Mammary epithelial cell (primary cell): Measurements from ENCODE around the gene AKR1A1.

Experiments
- EZH2 ChIP-seq: IDR thresholded peaks from 2 replicates; pipeline ENCODE4 v1.6.1; 2012; ENCODE audit warnings: low read length, inconsistent platforms, borderline replicate concordance
- TF ChIP-seq, protein P1 (sequence below), 2 donors: IDR thresholded peaks in 1 of 2; conservative IDR thresholded peaks in 1 of 2; 2 replicates each; pipeline ENCODE4 v1.5.1; 2011 to 2012; ENCODE audit warnings: inconsistent platforms in 2 of 2, low read length in 2 of 2, mild to moderate bottlenecking in 2 of 2, control low read depth in 1 of 2, low read depth in 1 of 2; ENCODE audit not compliant: insufficient read depth in 1 of 2; ENCODE audit errors: extremely low read depth in 1 of 2

DNA sequence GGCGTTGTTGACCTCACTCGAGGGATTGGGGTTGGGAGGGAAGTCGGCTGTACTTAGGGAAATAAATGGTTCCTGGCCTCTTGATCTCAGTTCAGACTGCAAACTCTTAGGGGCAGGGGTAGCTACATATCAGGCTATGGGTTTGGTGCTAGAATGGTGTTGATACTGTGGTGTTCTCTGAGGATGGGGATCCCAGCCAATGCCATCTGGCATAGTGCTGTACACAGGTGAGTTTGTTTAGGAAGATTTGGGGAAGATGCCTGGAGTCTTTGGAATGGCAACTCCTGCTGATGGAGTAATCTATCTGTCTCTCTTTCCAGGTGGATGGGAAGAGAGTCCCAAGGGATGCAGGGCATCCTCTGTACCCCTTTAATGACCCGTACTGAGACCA, 18.9 kb downstream of the AKR1A1 start:
- TF ChIP-seq, protein P1, sequence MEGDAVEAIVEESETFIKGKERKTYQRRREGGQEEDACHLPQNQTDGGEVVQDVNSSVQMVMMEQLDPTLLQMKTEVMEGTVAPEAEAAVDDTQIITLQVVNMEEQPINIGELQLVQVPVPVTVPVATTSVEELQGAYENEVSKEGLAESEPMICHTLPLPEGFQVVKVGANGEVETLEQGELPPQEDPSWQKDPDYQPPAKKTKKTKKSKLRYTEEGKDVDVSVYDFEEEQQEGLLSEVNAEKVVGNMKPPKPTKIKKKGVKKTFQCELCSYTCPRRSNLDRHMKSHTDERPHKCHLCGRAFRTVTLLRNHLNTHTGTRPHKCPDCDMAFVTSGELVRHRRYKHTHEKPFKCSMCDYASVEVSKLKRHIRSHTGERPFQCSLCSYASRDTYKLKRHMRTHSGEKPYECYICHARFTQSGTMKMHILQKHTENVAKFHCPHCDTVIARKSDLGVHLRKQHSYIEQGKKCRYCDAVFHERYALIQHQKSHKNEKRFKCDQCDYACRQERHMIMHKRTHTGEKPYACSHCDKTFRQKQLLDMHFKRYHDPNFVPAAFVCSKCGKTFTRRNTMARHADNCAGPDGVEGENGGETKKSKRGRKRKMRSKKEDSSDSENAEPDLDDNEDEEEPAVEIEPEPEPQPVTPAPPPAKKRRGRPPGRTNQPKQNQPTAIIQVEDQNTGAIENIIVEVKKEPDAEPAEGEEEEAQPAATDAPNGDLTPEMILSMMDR (conservative IDR thresholded peaks at IDR 0.05 in 1 of 2, IDR thresholded peaks at IDR 0.05 in 1 of 2; ENCODE audit: extremely low read depth in 1 of 2, insufficient read depth in 1 of 2, low read depth in 1 of 2, low read length in 2 of 2): no peak
- no peak for TF ChIP-seq EZH2
